ENCODE data around the gene TRMT10C. TPM values are rescaled to one million over a fixed set of nuclear protein-coding genes. Genes with fewer than 3 reads are reported as not detected.

The TRMT10C gene
- total and polyA plus RNA-seq, 2 donors (not counting 1 experiment from before 2014, with no cell fraction given), result 13.2 to 25.3 TPM

DNA sequence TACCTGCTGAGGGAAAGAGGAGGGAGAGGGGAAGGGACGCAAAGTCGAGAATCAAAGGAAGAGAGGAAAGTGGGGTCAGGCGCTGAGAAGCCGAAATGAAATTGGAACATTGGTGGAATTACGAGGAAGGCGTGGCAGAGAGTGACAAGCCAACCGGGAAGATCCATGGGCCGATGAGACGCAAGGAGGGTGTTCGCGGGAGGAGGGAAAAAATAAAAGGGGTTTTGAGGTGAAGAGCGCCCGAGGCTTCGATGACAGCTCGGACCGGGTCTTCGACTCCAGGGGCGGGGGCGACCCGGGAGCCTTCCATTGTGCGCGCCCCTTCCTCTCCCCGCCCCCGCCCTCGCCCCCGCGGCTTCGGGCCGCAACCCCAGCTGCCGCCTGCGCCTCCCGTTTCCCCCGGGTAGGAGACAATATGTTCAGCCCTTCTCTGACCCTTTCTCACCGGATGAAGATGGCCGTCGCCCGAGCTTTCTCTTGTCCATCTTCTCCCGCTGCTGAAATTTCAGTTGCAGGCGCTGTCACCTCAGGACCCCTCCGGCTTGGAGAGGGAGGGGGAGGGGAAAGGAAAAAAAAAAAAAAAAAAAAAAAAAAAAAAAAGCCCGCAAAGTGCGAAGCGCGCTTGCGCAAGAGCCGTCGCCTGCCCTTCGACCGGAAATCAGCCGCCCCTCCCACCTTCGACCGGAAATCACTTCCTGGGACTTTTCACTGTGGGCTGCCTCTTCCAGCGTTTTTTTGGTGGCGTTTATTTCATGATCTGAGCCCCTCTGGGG is 48.8 kb upstream of the TRMT10C start, which contains the start of gene SENP7:
SENP7 (minus strand) TSS at position 567 of the 773 bp plus-strand sequence; CDS start at position 485, 82 bp downstream.
- Histone ChIP-seq H4K20me1 (ENCODE audit: control insufficient read depth, insufficient read depth, low read length, poor library complexity, severe bottlenecking) (no peaks in the 10 kb centered on the region), H3K27ac (ENCODE audit: low read length in 2 of 2) (peak within 1 kb of the TSS; percentile 91 to 95), H2AFZ (ENCODE audit: insufficient read depth, low read depth, low read length, poor library complexity, severe bottlenecking) (peak within 1 kb of the TSS; percentile 92), H3K79me2 (ENCODE audit: control insufficient read depth, insufficient read depth, low read length) (peaks cover 62% of the 10 kb centered on the region), H3K4me1 (ENCODE audit: control insufficient read depth in 2 of 2, insufficient read depth in 2 of 2, low read length in 2 of 2) (peaks cover 11 to 12% of the 10 kb centered on the region in 2 donors), H3K9ac (ENCODE audit: low read length) (peak within 1 kb of the TSS; percentile 88), H3K4me3 (ENCODE audit: control extremely low read depth in 1 of 5, extremely low read depth in 1 of 5, insufficient read depth in 1 of 5, low read depth in 2 of 5, low read length in 4 of 5) (peak within 1 kb of the TSS; percentile 67 to 97 (median 86)), H3K27me3 (replicated peaks in 1 of 4; ENCODE audit: control extremely low read depth in 1 of 4, control insufficient read depth in 3 of 4, insufficient read depth in 4 of 4, low read length in 3 of 4) (peaks cover 0 to 5% (median 0%) of the 10 kb centered on the region in 4 experiments), H3K36me3 (replicated peaks in 1 of 2; ENCODE audit: control extremely low read depth in 1 of 2, control insufficient read depth in 1 of 2, extremely low read depth in 1 of 2, insufficient read depth in 2 of 2, low read length in 1 of 2) (no peaks in the 10 kb centered on the region), H3K9me3 (ENCODE audit: control extremely low read depth in 1 of 3, control insufficient read depth in 2 of 3, insufficient read depth in 1 of 3, low read length in 2 of 3) (no peaks in the 10 kb centered on the region), H3K4me2 (replicated peaks; ENCODE audit: low read depth, low read length, poor library complexity, severe bottlenecking) (peak within 1 kb of the TSS; percentile 78)
- 0% methylated on average over 35 of the region's 54 CpGs for WGBS (ENCODE audit: insufficient coverage)
- Mint-ChIP-seq H3K27ac (peak within 1 kb of the TSS; percentile 99), H3K4me3 (peak within 1 kb of the TSS; percentile 100), H3K27me3 (peaks cover 11% of the 10 kb centered on the region), H3K4me1 (peaks cover 46% of the 10 kb centered on the region), H3K9me3 (ENCODE audit: insufficient read depth) (no peaks in the 10 kb centered on the region)
- ATAC-seq (ENCODE audit: low read depth) (peak; percentile 72), DNase-seq (peak; percentile 89)
- TF ChIP-seq EZH2 (IDR thresholded peaks at IDR 0.05; ENCODE audit: borderline replicate concordance, insufficient read depth, low read depth, low read length, poor library complexity, severe bottlenecking), result no peak
- TF ChIP-seq, protein P1, sequence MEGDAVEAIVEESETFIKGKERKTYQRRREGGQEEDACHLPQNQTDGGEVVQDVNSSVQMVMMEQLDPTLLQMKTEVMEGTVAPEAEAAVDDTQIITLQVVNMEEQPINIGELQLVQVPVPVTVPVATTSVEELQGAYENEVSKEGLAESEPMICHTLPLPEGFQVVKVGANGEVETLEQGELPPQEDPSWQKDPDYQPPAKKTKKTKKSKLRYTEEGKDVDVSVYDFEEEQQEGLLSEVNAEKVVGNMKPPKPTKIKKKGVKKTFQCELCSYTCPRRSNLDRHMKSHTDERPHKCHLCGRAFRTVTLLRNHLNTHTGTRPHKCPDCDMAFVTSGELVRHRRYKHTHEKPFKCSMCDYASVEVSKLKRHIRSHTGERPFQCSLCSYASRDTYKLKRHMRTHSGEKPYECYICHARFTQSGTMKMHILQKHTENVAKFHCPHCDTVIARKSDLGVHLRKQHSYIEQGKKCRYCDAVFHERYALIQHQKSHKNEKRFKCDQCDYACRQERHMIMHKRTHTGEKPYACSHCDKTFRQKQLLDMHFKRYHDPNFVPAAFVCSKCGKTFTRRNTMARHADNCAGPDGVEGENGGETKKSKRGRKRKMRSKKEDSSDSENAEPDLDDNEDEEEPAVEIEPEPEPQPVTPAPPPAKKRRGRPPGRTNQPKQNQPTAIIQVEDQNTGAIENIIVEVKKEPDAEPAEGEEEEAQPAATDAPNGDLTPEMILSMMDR (IDR thresholded peaks at IDR 0.05), result no peak
- POLR2A ChIA-PET, result interaction anchor here (0.7 to 1.9 kb wide), 3 partner anchors 17 to 61 kb away, joined by 3 to 24 read pairs (median 19); partner anchors contain the start of genes PCNP and TRMT10C
- CTCF ChIA-PET, result interaction anchor here (1.1 to 1.7 kb wide), 2 partner anchors 49 to 61 kb away, joined by 3 to 9 read pairs; partner anchors contain the start of genes PCNP and TRMT10C
- intact Hi-C loops (cut with micrococcal nuclease), result loop anchor here (1.0 to 5.0 kb wide), 4 partner anchors 48 to 264 kb away; partner anchors contain the start of genes NXPE3 and TRMT10C

All from B cell (primary cell).